Measurements from ENCODE around the gene C2orf69. TPM values are rescaled to one million over a fixed set of nuclear protein-coding genes. Genes with fewer than 3 reads are reported as not detected.

Gene C2orf69
- total RNA-seq, 3 donors from 2014 or later, result 12.7 to 19.2 (median 13.8) TPM

- no peaks in the 10 kb centered on the region for H3K27me3 ChIP-seq
- no peaks in the 10 kb centered on the region for H3K9me3 ChIP-seq
- DNase-seq (ENCODE audit: low spot score in 2 of 2), result no peak
- no peak for TF ChIP-seq CTCF (IDR thresholded peaks at IDR 0.05)
- no peak for TF ChIP-seq POLR2AphosphoS5 (IDR thresholded peaks at IDR 0.05)
- TF ChIP-seq POLR2A (IDR thresholded peaks at IDR 0.05), result no peak
- H3K27ac ChIP-seq, result no peak overlapping the region
- intact Hi-C loops (cut with DNase I; ENCODE audit: low total_unique reads), result no loop called here
- H3K36me3 ChIP-seq, result peaks cover 4% of the 10 kb centered on the region
- H3K4me3 ChIP-seq, result no peak overlapping the region
- H3K4me1 ChIP-seq, result no peaks in the 10 kb centered on the region
Measured at GRCh38 chr2:199950396-199950795, 39.3 kb downstream of the C2orf69 start.

- Histone ChIP-seq H3K27ac (no peak overlapping the region), H3K4me1 (no peaks in the 10 kb centered on the region), H3K4me3 (no peak overlapping the region), H3K9me3 (no peaks in the 10 kb centered on the region), H3K27me3 (no peaks in the 10 kb centered on the region), H3K36me3 (peaks cover 4% of the 10 kb centered on the region)
- no peak for DNase-seq (ENCODE audit: low spot score in 2 of 2)
- intact Hi-C loops (cut with DNase I; ENCODE audit: low total_unique reads), result no loop called here
- TF ChIP-seq POLR2AphosphoS5 (IDR thresholded peaks at IDR 0.05), result no peak
- no peak for TF ChIP-seq POLR2A (IDR thresholded peaks at IDR 0.05)
- no peak for TF ChIP-seq CTCF (IDR thresholded peaks at IDR 0.05)
Measured at GRCh38 chr2:199951023-199951422, 39.9 kb downstream of the C2orf69 start.

GRCh38 chr2:199955007-199955338 lies 43.9 kb downstream of the C2orf69 start:
- no peaks in the 10 kb centered on the region for H3K27me3 ChIP-seq
- peak overlapping the region; percentile 94 to 99 (median 96) for H3K4me3 ChIP-seq
- intact Hi-C loops (cut with DNase I; ENCODE audit: low total_unique reads), result loop anchor here (5.0 kb wide), 1 partner anchor 1177 kb away; no protein-coding TSS in a partner anchor
- TF ChIP-seq POLR2A (IDR thresholded peaks at IDR 0.05) (no peak), POLR2AphosphoS5 (IDR thresholded peaks at IDR 0.05) (no peak), CTCF (IDR thresholded peaks at IDR 0.05) (no peak)
- peak overlapping the region; percentile 85 to 95 for H3K27ac ChIP-seq
- H3K9me3 ChIP-seq, result no peaks in the 10 kb centered on the region
- DNase-seq (ENCODE audit: low spot score in 2 of 2), result no peak
- peaks cover 0 to 18% of the 10 kb centered on the region in 2 donors for H3K4me1 ChIP-seq
- H3K36me3 ChIP-seq, result no peaks in the 10 kb centered on the region

- Histone ChIP-seq H3K4me1 (peaks cover 0 to 18% of the 10 kb centered on the region in 2 donors), H3K36me3 (no peaks in the 10 kb centered on the region), H3K27ac (peak within 1 kb of the TSS; percentile 85 to 95), H3K9me3 (no peaks in the 10 kb centered on the region), H3K4me3 (peak within 1 kb of the TSS; percentile 94 to 99 (median 96)), H3K27me3 (no peaks in the 10 kb centered on the region)
- peak; percentile 64 to 76 for DNase-seq (ENCODE audit: low spot score in 2 of 2)
- intact Hi-C loops (cut with DNase I; ENCODE audit: low total_unique reads), result loop anchor here (5.0 kb wide), 1 partner anchor 1177 kb away; no protein-coding TSS in a partner anchor
- TF ChIP-seq POLR2A (IDR thresholded peaks at IDR 0.05) (no peak), POLR2AphosphoS5 (IDR thresholded peaks at IDR 0.05) (peak in 2 of 3 donors; percentile 31 to 73), CTCF (IDR thresholded peaks at IDR 0.05) (peak in 2 of 3 donors; percentile 24 to 35)
Measured at GRCh38 chr2:199955339-199956061, 44.4 kb downstream of the C2orf69 start, which contains the start of the genes MAIP1 and TYW5. MAIP1 (plus strand) TSS chr2:199955582; CDS start chr2:199955799, 217 bp downstream. TYW5 (minus strand) TSS chr2:199955491; CDS start chr2:199955470, 21 bp downstream.

GRCh38 chr2:199956062-199956380 lies 44.9 kb downstream of the C2orf69 start:
- Histone ChIP-seq H3K4me3 (peak overlapping the region; percentile 94 to 99 (median 96)), H3K27me3 (no peaks in the 10 kb centered on the region), H3K27ac (peak overlapping the region; percentile 85 to 95), H3K4me1 (peaks cover 0 to 18% of the 10 kb centered on the region in 2 donors), H3K36me3 (no peaks in the 10 kb centered on the region), H3K9me3 (no peaks in the 10 kb centered on the region)
- intact Hi-C loops (cut with DNase I; ENCODE audit: low total_unique reads), result loop anchor here (5.0 kb wide), 1 partner anchor 1176 kb away; no protein-coding TSS in a partner anchor
- TF ChIP-seq POLR2A (IDR thresholded peaks at IDR 0.05), result no peak
- TF ChIP-seq POLR2AphosphoS5 (IDR thresholded peaks at IDR 0.05), result no peak
- TF ChIP-seq CTCF (IDR thresholded peaks at IDR 0.05), result no peak
- DNase-seq (ENCODE audit: low spot score in 2 of 2), result no peak

Data from breast epithelium (tissue), 4 donors.